Large intestine (tissue), 3 donors: ENCODE results near the gene PRKAR1B. TPM values are rescaled to one million over a fixed set of nuclear protein-coding genes. Genes with fewer than 3 reads are reported as not detected.

ENCODE experiments used
- DNase-seq, 2 donors: peaks; one replicate each; pipeline versions ENCODE4 v3.0.0 to v3.0.0-alpha.2; 2013
- H3K27ac ChIP-seq: one replicate; pipeline ENCODE4 v1.5.1; 2013; ENCODE audit warnings: low read length
- H3K27me3 ChIP-seq: 2 replicates; pipeline ENCODE4 v1.6.1; 2013; ENCODE audit warnings: low read length; ENCODE audit not compliant: control insufficient read depth, insufficient read depth
- H3K36me3 ChIP-seq: 2 replicates; pipeline ENCODE4 v1.6.1; 2013; ENCODE audit warnings: low read length; ENCODE audit not compliant: control insufficient read depth, insufficient read depth
- H3K4me1 ChIP-seq: one replicate; pipeline ENCODE4 v1.6.1; 2013; ENCODE audit warnings: low read length; ENCODE audit not compliant: control insufficient read depth, insufficient read depth
- H3K4me3 ChIP-seq: one replicate; pipeline ENCODE4 v1.5.1; 2013; ENCODE audit warnings: low read length
- H3K9me3 ChIP-seq: one replicate; pipeline ENCODE4 v1.6.1; 2013; ENCODE audit warnings: mild to moderate bottlenecking, low read depth, low read length, moderate library complexity; ENCODE audit not compliant: control insufficient read depth
- WGBS: methylation state at CpG from one replicate; pipeline ENCODE4 v1.1.5; 2013; ENCODE audit warnings: low lambda C conversion rate; ENCODE audit not compliant: insufficient coverage; 5-methylcytosine and 5-hydroxymethylcytosine counted together
- polyA plus RNA-seq: library from polyadenylated mRNA; unstranded; fragments of 120-200 nt; gene quantifications from one replicate; pipeline ENCODE4 v1.2.1, GENCODE V29; 2013

The PRKAR1B gene
- polyA plus RNA-seq, 1 donor = 34.8 TPM

- Histone ChIP-seq H3K36me3 (peaks cover 9% of the 10 kb centered on the region), H3K9me3 (peaks cover 5% of the 10 kb centered on the region), H3K4me3 (peak overlapping the region; percentile 39), H3K4me1 (peaks cover 3% of the 10 kb centered on the region), H3K27me3 (no peaks in the 10 kb centered on the region), H3K27ac (no peak overlapping the region)
- DNase-seq = no peak
- WGBS = no CpG with 5 or more reads among the region's 45 CpGs
Observed at GRCh38 chr7:711093-711921, 15.8 kb downstream of the PRKAR1B start.

DNA sequence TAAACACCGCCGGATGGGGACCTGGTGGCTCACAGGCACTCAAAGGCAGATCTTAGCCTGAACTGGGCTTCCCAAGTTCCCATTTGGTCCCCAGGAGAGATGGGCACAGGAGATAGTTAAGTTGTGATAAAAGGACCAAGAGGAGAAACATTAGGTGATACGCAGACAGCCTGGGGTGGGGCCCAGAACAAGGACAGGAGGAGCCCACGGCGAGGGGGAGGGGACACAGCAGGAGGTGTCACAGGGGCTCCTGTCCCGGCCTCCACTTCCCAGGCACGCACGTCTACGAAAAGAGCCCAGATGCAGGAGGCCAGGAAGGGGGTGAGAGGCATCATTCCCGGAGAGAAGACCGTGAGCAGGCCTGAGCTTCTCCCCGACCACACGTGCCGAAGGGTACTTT, 16.9 kb downstream of the PRKAR1B start:
- Histone ChIP-seq H3K27me3 (no peaks in the 10 kb centered on the region), H3K27ac (no peak overlapping the region), H3K4me3 (no peak overlapping the region), H3K36me3 (peaks cover 9% of the 10 kb centered on the region), H3K4me1 (peaks cover 3% of the 10 kb centered on the region), H3K9me3 (peaks cover 5% of the 10 kb centered on the region)
- WGBS = no CpG with 5 or more reads among the region's 14 CpGs
- no peak for DNase-seq

DNA sequence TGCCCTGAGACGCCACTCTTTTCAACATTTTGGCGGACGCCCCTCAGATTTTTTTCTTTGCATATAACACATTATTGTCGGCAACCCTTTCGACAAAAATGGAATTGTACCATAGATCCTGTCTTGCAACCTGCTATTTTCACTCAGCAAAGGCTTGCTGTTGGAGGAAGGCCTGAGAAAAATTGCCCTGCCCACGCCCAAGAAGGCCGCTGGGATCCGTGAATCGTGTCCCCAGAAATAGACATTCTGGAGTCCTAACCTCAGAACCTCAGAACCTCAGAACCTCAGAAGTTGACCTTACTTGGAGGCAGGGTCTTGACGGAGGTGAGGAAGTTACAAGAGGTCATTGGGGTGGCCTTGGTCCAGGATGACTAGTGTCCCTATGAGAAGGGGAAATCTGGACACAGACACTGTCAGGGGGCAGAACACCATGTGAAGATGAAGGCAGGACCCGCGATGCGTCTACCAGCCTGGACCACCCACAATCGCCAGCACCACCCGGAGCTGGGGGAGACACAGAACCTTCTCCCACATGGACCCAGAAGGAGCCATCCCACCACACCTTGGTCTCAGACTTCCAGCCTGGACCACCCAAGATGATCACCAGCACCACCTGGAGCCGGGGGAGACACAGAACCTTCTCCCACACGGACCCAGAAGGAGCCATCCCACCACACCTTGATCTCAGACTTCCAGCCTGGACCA, 19.6 kb downstream of the PRKAR1B start:
- Histone ChIP-seq H3K27me3 (no peaks in the 10 kb centered on the region), H3K9me3 (peaks cover 13% of the 10 kb centered on the region), H3K4me1 (no peaks in the 10 kb centered on the region), H3K27ac (no peak overlapping the region), H3K36me3 (peaks cover 11% of the 10 kb centered on the region), H3K4me3 (no peak overlapping the region)
- 86% methylated on average over 4 of the region's 17 CpGs for WGBS
- DNase-seq = no peak

- Histone ChIP-seq H3K4me3 (no peak overlapping the region), H3K9me3 (peaks cover 15% of the 10 kb centered on the region), H3K4me1 (no peaks in the 10 kb centered on the region), H3K36me3 (peaks cover 11% of the 10 kb centered on the region), H3K27me3 (no peaks in the 10 kb centered on the region), H3K27ac (no peak overlapping the region)
- WGBS = no CpG with 5 or more reads among the region's 7 CpGs
- DNase-seq = no peak
Observed at GRCh38 chr7:706721-707120, 20.4 kb downstream of the PRKAR1B start.

- DNase-seq = no peak
- H3K9me3 ChIP-seq = peaks cover 10% of the 10 kb centered on the region
- no peaks in the 10 kb centered on the region for H3K27me3 ChIP-seq
- WGBS = no CpG with 5 or more reads among the region's 3 CpGs
- peaks cover 17% of the 10 kb centered on the region for H3K36me3 ChIP-seq
- H3K27ac ChIP-seq = no peak overlapping the region
- H3K4me1 ChIP-seq = peaks cover 3% of the 10 kb centered on the region
- no peak overlapping the region for H3K4me3 ChIP-seq
Observed at GRCh38 chr7:703049-703448, 24.0 kb downstream of the PRKAR1B start.

DNA sequence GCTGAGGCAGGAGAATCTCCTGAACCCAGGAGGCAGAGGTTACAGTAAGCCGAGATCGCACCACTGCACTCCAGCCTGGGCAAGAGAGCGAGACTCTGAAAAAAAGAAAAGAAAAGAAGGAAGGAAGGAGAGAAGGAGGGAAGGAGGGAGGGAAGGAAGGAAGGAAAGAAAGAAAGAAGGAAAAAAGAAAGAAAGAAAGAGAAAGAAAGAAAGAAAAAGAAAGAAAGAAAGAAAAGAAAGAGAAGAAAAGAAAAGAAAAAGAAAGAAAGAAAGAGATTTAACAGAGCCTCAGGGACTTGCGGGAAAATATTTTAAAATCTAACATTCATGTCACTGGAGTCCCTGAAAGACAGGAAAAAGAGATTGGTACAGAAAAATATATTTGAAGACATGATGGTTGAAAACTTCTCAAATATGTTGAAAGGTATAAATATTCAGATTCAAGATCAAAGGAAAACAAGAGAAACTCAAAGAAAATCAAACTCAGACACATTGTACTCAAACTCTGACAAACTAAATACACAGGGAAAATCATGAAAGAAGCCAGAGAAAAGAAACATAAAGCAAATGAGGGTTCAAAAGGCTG, 25.9 kb downstream of the PRKAR1B start:
- Histone ChIP-seq H3K36me3 (peaks cover 17% of the 10 kb centered on the region), H3K27me3 (no peaks in the 10 kb centered on the region), H3K9me3 (peaks cover 10% of the 10 kb centered on the region), H3K27ac (no peak overlapping the region), H3K4me1 (peaks cover 3% of the 10 kb centered on the region), H3K4me3 (no peak overlapping the region)
- DNase-seq = no peak
- WGBS = 100% methylated on average over 4 of the region's 4 CpGs

DNA sequence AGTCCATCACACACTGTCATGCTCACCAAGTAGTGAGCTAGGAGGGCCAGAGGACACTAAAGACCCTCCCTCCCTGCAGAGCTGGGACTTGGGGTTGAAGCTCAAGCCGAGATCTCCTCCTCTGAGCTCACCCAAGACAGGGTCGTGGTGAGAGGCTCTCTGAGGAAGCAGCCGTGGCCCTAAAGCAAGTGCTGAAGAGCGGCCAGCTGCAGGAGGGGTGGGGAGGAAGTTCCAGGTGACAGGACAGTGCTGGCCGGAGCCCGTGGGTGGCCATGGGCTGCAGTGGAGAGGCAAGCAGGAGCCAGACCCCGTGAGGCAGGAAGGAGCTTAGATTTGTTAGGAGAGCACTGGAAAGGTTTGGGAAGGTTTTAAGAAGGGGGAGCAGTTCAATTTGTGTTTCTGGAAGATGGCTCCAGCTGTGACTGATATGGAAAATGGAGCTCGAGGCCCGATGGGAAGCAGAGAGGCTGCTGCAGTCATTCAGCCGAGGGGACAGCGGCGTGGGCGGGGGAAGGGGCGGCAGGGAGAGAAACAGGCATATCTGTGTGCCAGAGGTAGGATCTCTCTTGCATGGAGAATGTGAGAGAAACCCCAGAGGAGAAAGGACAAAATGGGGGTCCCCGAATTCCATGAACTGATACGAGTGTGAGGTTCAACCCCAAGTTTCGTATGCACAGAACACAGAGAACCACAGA, 27.5 kb downstream of the PRKAR1B start:
- peaks cover 10% of the 10 kb centered on the region for H3K9me3 ChIP-seq
- H3K27me3 ChIP-seq = no peaks in the 10 kb centered on the region
- peaks cover 17% of the 10 kb centered on the region for H3K36me3 ChIP-seq
- 100% methylated on average over 3 of the region's 17 CpGs for WGBS
- H3K4me3 ChIP-seq = no peak overlapping the region
- DNase-seq = no peak
- peaks cover 3% of the 10 kb centered on the region for H3K4me1 ChIP-seq
- H3K27ac ChIP-seq = no peak overlapping the region

GRCh38 chr7:698515-699475, 28.3 kb downstream of the PRKAR1B start:
- Histone ChIP-seq H3K27ac (no peak overlapping the region), H3K36me3 (peaks cover 15% of the 10 kb centered on the region), H3K9me3 (peaks cover 15% of the 10 kb centered on the region), H3K4me3 (no peak overlapping the region), H3K27me3 (no peaks in the 10 kb centered on the region), H3K4me1 (peaks cover 3% of the 10 kb centered on the region)
- DNase-seq = no peak
- WGBS = 80% methylated on average over 1 of the region's 23 CpGs

- no peaks in the 10 kb centered on the region for H3K27me3 ChIP-seq
- peaks cover 20% of the 10 kb centered on the region for H3K36me3 ChIP-seq
- DNase-seq = no peak
- H3K27ac ChIP-seq = peak overlapping the region; percentile 33
- no CpG with 5 or more reads among the region's 29 CpGs for WGBS
- H3K4me1 ChIP-seq = peaks cover 3% of the 10 kb centered on the region
- H3K9me3 ChIP-seq = peaks cover 10% of the 10 kb centered on the region
- H3K4me3 ChIP-seq = no peak overlapping the region
Observed at GRCh38 chr7:696812-697551, 30.1 kb downstream of the PRKAR1B start.
